Spleen (tissue), 11 donors: ENCODE data around the gene LHFPL3. TPM values are rescaled to one million over a fixed set of nuclear protein-coding genes. Genes with fewer than 3 reads are reported as not detected.

Experiments
- DNase-seq: peaks from one replicate; pipeline ENCODE4 v3.0.0-alpha.2; 2020
- H3K27ac ChIP-seq, 8 donors: fragments of 200-600 bp; sonication (generic) in 7 of 8; 1 replicate in 4 of 8; 2 replicates in 4 of 8; pipeline versions ENCODE4 v1.5.0 to v1.8.0; 2016 to 2021; ENCODE audit warnings: inconsistent platforms in 4 of 8, mild to moderate bottlenecking in 4 of 8, moderate library complexity in 1 of 8
- H3K27me3 ChIP-seq, 7 donors: fragments of 200-600 bp; sonication (generic) in 6 of 7; replicated peaks in 1 of 7; 1 replicate in 4 of 7; 2 replicates in 3 of 7; pipeline versions ENCODE4 v1.5.0 to v1.8.0; 2016 to 2021; ENCODE audit warnings: inconsistent platforms in 3 of 7, mild to moderate bottlenecking in 1 of 7
- H3K36me3 ChIP-seq, 6 donors: fragments of 200-600 bp; sonication (generic) in 5 of 6; 1 replicate in 4 of 6; 2 replicates in 2 of 6; pipeline versions ENCODE4 v1.5.0 to v1.8.0; 2016 to 2021; ENCODE audit warnings: inconsistent platforms in 2 of 6
- H3K4me1 ChIP-seq, 6 donors: fragments of 200-600 bp; sonication (generic) in 5 of 6; 1 replicate in 3 of 6; 2 replicates in 3 of 6; pipeline versions ENCODE4 v1.5.0 to v1.8.0; 2016 to 2021; ENCODE audit warnings: inconsistent platforms in 3 of 6
- H3K4me3 ChIP-seq, 8 donors: fragments of 200-600 bp; sonication (generic) in 7 of 8; 1 replicate in 4 of 8; 2 replicates in 4 of 8; pipeline versions ENCODE4 v1.5.0 to v1.8.0; 2016 to 2021; ENCODE audit warnings: inconsistent platforms in 4 of 8, mild to moderate bottlenecking in 4 of 8, moderate library complexity in 2 of 8
- H3K9me3 ChIP-seq, 8 donors: fragments of 200-600 bp; sonication (generic) in 7 of 8; 1 replicate in 4 of 8; 2 replicates in 4 of 8; pipeline versions ENCODE4 v1.5.0 to v1.8.0; 2016 to 2021; ENCODE audit warnings: inconsistent platforms in 4 of 8
- POLR2A ChIP-seq, 3 donors: fragments of 450-650 bp; IDR thresholded peaks; one replicate each; pipeline ENCODE4 v1.5.1; 2017; ENCODE audit warnings: antibody characterized with exemption in 3 of 3, mild to moderate bottlenecking in 1 of 3
- POLR2AphosphoS5 ChIP-seq, 3 donors: sonication (generic); formaldehyde crosslinking; IDR thresholded peaks; one replicate each; pipeline ENCODE4 v1.5.1; 2017; ENCODE audit warnings: antibody characterized with exemption in 3 of 3
- WGBS, 5 donors: extraction: QIAGEN DNeasy Blood & Tissue Kit in 3 of 5; methylation state at CpG; one replicate each; pipeline versions ENCODE4 v1.1.5 to v1.1.7; 2013 to 2018; 5-methylcytosine and 5-hydroxymethylcytosine counted together
- intact Hi-C: fragments of 100-400 bp; cut with DNase I; formaldehyde crosslinking; loops from one replicate; pipeline ENCODE4 v1.15.0; 2023; ENCODE audit warnings: low total_unique reads
- polyA plus RNA-seq, 3 donors: library from polyadenylated mRNA; stranded (reverse); fragments of 200-250 nt; gene quantifications; one replicate each; pipeline ENCODE4 v1.2.1, GENCODE V29; 2013
- total RNA-seq, 7 donors: library from RNA; depleted of rRNA in 3 of 7; stranded (reverse); fragments of >200 nt in 3 of 7; fragmentation: NEBNext Ultra II Directional in 4 of 7; extraction: Animal tissue kit (Norgen Biotek cat#: 25700) in 4 of 7; gene quantifications; one replicate each; pipeline versions ENCODE4 v1.1.0 to v1.2.1, GENCODE V29; 2016 to 2021
- TF ChIP-seq, protein P1 (sequence below), 11 experiments: fragments of 200-600 bp in 7 of 11; fragments of 450-650 bp in 4 of 11; sonication (generic) in 4 of 11; IDR thresholded peaks in 8 of 11; conservative IDR thresholded peaks in 3 of 11; 1 replicate in 7 of 11; 2 replicates in 4 of 11; pipeline versions ENCODE4 v1.4.0 to v1.8.0; 2016 to 2021; ENCODE audit warnings: antibody characterized with exemption in 11 of 11, inconsistent platforms in 4 of 11, mild to moderate bottlenecking in 1 of 11
- donor health status: healthy with polysubstance abuse.
- donor health status: DM: no; HTN: no; CAD: no; lungs with moderate emphysema.
- donor health status: DM: no; HTN: no; CAD: no.
- donor health status: Bipolar disorder and iron deficiency.
- donor health status: healthy.
- donor health status: DM: no; HTN: no; CAD: no.
- donor health status: DM: yes; HTN: yes; CAD: no.

Gene LHFPL3
- total and polyA plus RNA-seq, 10 donors, result 0.07 to 1.0 (median 0.20) TPM; not detected in 3

DNA sequence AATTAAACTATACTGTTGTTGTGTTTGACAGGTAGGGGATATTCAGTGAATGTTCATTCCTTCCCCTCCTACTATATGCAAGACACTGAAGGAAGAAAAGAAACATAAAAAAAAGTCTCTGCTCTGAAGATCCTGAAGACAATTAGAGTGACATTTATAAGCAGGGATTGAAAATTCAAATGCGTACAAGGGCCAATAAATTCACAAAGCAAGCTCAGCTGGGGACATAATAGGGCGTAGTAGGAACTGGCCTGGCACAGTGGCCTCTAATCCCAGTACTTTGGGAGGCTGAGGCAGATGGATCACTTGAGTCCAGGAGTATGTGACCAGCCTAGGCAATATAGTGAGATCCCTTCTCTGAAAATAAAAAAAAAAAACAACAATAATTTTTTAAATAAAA is 580.7 kb downstream of the LHFPL3 start:
- Histone ChIP-seq H3K4me1 (no peaks in the 10 kb centered on the region), H3K27me3 (no peaks in the 10 kb centered on the region), H3K27ac (no peak overlapping the region), H3K36me3 (no peaks in the 10 kb centered on the region), H3K4me3 (no peak overlapping the region), H3K9me3 (no peaks in the 10 kb centered on the region)
- no peak for DNase-seq
- intact Hi-C loops, result no loop called here
- TF ChIP-seq, protein P1, sequence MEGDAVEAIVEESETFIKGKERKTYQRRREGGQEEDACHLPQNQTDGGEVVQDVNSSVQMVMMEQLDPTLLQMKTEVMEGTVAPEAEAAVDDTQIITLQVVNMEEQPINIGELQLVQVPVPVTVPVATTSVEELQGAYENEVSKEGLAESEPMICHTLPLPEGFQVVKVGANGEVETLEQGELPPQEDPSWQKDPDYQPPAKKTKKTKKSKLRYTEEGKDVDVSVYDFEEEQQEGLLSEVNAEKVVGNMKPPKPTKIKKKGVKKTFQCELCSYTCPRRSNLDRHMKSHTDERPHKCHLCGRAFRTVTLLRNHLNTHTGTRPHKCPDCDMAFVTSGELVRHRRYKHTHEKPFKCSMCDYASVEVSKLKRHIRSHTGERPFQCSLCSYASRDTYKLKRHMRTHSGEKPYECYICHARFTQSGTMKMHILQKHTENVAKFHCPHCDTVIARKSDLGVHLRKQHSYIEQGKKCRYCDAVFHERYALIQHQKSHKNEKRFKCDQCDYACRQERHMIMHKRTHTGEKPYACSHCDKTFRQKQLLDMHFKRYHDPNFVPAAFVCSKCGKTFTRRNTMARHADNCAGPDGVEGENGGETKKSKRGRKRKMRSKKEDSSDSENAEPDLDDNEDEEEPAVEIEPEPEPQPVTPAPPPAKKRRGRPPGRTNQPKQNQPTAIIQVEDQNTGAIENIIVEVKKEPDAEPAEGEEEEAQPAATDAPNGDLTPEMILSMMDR (IDR thresholded peaks at IDR 0.05 in 8 of 11, conservative IDR thresholded peaks at IDR 0.05 in 3 of 11), result no peak
- no peak for TF ChIP-seq POLR2A (IDR thresholded peaks at IDR 0.05)
- no peak for TF ChIP-seq POLR2AphosphoS5 (IDR thresholded peaks at IDR 0.05)
- 87 to 98% (median 95%) methylated on average over 2 of the region's 2 CpGs for WGBS, 5 donors

DNA sequence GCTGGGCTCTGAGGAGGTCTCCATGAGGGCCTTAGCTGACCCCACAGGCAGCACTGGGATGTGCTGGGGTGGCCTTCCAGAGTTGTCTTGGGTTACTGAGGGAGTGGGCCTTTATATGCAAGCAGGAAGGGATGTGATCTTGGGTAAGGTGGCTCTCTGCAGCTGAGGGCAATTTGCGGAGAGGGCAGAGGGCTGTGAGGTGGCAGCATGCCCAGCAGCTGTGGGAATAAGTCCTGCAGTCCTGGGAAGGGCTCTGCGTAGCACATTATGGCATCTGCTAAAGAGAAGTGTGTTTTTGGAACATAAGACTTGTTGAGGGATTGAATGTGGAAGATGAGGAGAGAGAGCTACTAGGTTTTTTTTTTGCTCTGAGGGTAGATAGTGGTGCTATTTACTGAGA is 586.0 kb downstream of the LHFPL3 start:
- intact Hi-C loops, result no loop called here
- Histone ChIP-seq H3K27me3 (no peaks in the 10 kb centered on the region), H3K27ac (no peak overlapping the region), H3K9me3 (no peaks in the 10 kb centered on the region), H3K36me3 (no peaks in the 10 kb centered on the region), H3K4me3 (no peak overlapping the region), H3K4me1 (peaks cover 0 to 4% (median 0%) of the 10 kb centered on the region in 6 donors)
- WGBS, 5 donors, result 85 to 89% (median 86%) methylated on average over 2 of the region's 2 CpGs
- no peak for DNase-seq
- TF ChIP-seq, protein P1 (IDR thresholded peaks at IDR 0.05 in 8 of 11, conservative IDR thresholded peaks at IDR 0.05 in 3 of 11), result no peak
- TF ChIP-seq POLR2A (IDR thresholded peaks at IDR 0.05) (no peak), POLR2AphosphoS5 (IDR thresholded peaks at IDR 0.05) (no peak)

DNA sequence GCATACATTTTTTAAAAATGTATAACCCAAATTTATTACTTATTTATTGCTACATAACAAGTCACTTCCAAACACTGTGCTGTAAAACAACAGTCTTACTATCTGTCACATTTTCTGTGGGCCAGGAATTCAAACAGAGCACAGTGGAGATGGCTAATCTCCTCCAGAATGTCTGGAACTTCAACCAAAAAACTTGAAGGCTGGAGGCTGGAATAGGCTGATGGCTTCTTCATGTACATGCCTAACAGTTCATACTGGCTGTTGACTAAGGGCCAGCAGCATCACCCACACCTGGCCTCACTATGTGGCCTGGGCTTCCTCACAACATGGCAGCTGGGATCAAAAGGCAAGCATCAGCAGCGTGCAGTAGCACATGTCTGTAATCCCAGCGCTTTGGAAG is 593.2 kb downstream of the LHFPL3 start:
- TF ChIP-seq, protein P1 (IDR thresholded peaks at IDR 0.05 in 8 of 11, conservative IDR thresholded peaks at IDR 0.05 in 3 of 11), result no peak
- TF ChIP-seq POLR2A (IDR thresholded peaks at IDR 0.05) (no peak), POLR2AphosphoS5 (IDR thresholded peaks at IDR 0.05) (no peak)
- Histone ChIP-seq H3K4me1 (peaks cover 0 to 24% (median 13%) of the 10 kb centered on the region in 6 donors), H3K36me3 (no peaks in the 10 kb centered on the region), H3K9me3 (no peaks in the 10 kb centered on the region), H3K27ac (peak overlapping the region in 4 of 8 donors; percentile 56 to 80 (median 69)), H3K4me3 (no peak overlapping the region), H3K27me3 (no peaks in the 10 kb centered on the region)
- no peak for DNase-seq
- WGBS, 5 donors, result 94 to 98% (median 95%) methylated on average over 2 of the region's 2 CpGs
- intact Hi-C loops, result no loop called here

DNA sequence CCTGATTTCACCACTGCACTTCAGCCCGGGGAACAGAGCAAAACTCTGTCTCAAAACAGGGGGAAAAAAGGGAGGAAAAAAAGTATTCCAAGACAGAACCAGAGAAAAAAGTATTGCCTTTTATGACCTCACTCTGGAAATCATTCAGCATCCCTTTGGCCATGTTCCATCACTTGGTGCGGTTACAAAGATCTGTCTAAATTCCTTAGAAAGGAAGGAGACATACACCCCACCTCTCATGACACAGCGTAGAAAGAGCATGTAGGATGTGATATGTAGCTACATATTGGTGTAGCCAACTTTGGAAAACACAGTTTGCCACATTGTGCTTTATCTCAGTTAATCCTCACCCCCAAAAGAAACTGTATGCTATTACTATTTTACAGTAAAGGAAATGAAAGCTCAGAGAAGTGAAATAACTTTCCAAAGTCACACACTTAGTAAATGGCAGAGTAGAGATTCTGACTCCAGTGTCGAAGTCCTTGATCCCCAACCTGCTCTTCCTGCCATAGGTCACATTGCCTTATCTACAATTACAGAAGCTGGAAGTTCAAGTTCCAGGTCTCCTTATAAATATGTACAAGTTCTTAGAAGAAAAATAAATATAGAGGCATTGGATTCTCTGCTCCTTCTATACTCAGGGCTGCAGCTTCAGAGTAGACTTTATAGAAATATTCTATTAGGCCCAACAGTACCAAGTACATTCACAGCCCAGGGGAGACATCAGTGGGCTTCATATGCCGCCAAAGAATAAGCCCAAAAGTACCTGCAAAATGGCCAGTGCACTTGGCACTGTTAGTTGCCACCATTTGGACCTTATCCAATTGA is 594.0 kb downstream of the LHFPL3 start:
- 57 to 68% (median 66%) methylated on average over 5 of the region's 5 CpGs for WGBS, 5 donors
- intact Hi-C loops, result no loop called here
- no peaks in the 10 kb centered on the region for H3K9me3 ChIP-seq
- TF ChIP-seq, protein P1 (IDR thresholded peaks at IDR 0.05 in 8 of 11, conservative IDR thresholded peaks at IDR 0.05 in 3 of 11), result no peak
- no peak for TF ChIP-seq POLR2A (IDR thresholded peaks at IDR 0.05)
- TF ChIP-seq POLR2AphosphoS5 (IDR thresholded peaks at IDR 0.05), result no peak
- H3K27ac ChIP-seq, result peak overlapping the region in 7 of 8 donors; percentile 56 to 80 (median 65)
- H3K36me3 ChIP-seq, result no peaks in the 10 kb centered on the region
- no peak overlapping the region for H3K4me3 ChIP-seq
- DNase-seq, result no peak
- peaks cover 0 to 24% (median 13%) of the 10 kb centered on the region in 6 donors for H3K4me1 ChIP-seq
- H3K27me3 ChIP-seq, result no peaks in the 10 kb centered on the region
